Muscle layer of duodenum (tissue), 2 donors: Measurements from ENCODE around the gene IGF2BP3.

Source experiments
- H3K27ac ChIP-seq: one replicate; pipeline ENCODE4 v1.7.0; 2013; ENCODE audit warnings: mild to moderate bottlenecking, low read length
- H3K27me3 ChIP-seq: one replicate; pipeline ENCODE4 v1.7.0; 2013; ENCODE audit warnings: low read depth, mild to moderate bottlenecking, control low read depth, low read length
- H3K36me3 ChIP-seq, 2 donors: one replicate each; pipeline ENCODE4 v1.7.0; 2013; ENCODE audit warnings: low read length in 2 of 2, control low read depth in 1 of 2, mild to moderate bottlenecking in 1 of 2; ENCODE audit not compliant: insufficient read depth in 2 of 2, control insufficient read depth in 1 of 2
- H3K4me1 ChIP-seq, 2 donors: one replicate each; pipeline ENCODE4 v1.7.0; 2013; ENCODE audit warnings: low read length in 2 of 2, mild to moderate bottlenecking in 2 of 2, control low read depth in 1 of 2, moderate library complexity in 1 of 2; ENCODE audit not compliant: insufficient read depth in 2 of 2, control insufficient read depth in 1 of 2
- H3K4me3 ChIP-seq, 2 donors: one replicate each; pipeline ENCODE4 v1.7.0; 2013; ENCODE audit warnings: low read length in 2 of 2, low read depth in 1 of 2, mild to moderate bottlenecking in 1 of 2
- H3K9me3 ChIP-seq, 2 donors: one replicate each; pipeline ENCODE4 v1.7.0; 2013; ENCODE audit warnings: low read length in 2 of 2, control low read depth in 1 of 2, mild to moderate bottlenecking in 1 of 2; ENCODE audit not compliant: control insufficient read depth in 1 of 2
- donor health status: healthy.

IGF2BP3 gene

DNA sequence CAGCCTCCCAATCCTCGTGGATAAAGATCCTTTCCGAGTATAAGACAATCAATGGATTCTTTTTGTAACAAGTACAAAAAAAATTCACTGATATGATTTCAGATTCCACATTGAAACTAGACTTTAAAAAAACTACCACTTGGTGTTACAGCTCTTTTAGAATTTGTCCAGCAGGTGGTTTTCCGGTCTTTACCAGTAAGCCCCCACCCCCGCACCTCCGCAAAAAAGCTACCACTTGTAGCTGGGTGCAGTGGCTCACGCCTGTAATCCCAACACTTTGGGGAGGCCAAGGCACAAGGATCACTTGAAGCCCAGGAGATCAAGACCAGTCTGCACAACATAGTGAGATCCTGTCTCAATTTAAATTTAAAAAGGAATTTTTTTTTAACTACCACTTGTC lies 19.8 kb downstream of the IGF2BP3 start:
- H3K4me1 ChIP-seq = no peaks in the 10 kb centered on the region
- no peaks in the 10 kb centered on the region for H3K9me3 ChIP-seq
- H3K27me3 ChIP-seq = no peaks in the 10 kb centered on the region
- no peak overlapping the region for H3K27ac ChIP-seq
- H3K4me3 ChIP-seq = no peak overlapping the region
- no peaks in the 10 kb centered on the region for H3K36me3 ChIP-seq

DNA sequence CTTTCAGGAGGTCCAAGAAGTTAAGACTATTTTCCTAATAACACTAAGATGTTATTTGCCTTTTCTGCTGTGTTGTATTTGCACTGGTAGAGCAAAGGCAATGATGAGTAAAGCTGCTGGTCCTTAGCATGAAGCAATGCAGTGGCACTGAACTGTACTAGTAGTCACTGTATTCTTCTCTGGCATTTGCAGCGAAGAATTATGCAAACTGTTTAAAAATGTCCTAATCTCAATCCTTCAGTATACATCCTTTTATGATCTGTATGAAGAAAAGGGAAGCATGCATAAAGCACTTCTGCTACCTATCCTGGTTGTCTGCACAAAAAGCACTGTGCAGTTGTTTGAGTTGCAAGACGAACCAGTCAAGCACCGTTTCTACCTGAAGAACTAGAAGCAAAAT lies 20.4 kb downstream of the IGF2BP3 start:
- Histone ChIP-seq H3K4me1 (no peaks in the 10 kb centered on the region), H3K4me3 (no peak overlapping the region), H3K27me3 (no peaks in the 10 kb centered on the region), H3K27ac (no peak overlapping the region), H3K36me3 (no peaks in the 10 kb centered on the region), H3K9me3 (no peaks in the 10 kb centered on the region)

DNA sequence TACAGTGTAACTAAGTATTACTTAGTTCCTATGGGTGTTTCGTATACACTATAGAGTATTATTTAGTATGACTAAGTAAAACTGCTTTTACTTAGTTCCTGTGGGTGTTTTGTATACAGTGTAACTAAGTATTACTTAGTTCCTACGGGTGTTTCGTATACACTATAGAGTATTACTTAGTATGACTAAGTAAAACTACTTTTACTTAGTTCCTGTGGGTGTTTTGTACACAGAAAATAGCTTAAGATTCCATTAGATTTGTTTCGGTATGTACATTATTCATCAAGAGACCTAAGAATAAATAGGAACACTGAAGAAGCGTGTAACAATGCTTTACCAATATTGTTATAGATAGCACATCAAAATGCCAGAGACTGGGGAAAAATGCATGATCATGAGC lies 25.0 kb downstream of the IGF2BP3 start:
- Histone ChIP-seq H3K36me3 (no peaks in the 10 kb centered on the region), H3K4me1 (no peaks in the 10 kb centered on the region), H3K27ac (no peak overlapping the region), H3K4me3 (no peak overlapping the region), H3K27me3 (no peaks in the 10 kb centered on the region), H3K9me3 (no peaks in the 10 kb centered on the region)

DNA sequence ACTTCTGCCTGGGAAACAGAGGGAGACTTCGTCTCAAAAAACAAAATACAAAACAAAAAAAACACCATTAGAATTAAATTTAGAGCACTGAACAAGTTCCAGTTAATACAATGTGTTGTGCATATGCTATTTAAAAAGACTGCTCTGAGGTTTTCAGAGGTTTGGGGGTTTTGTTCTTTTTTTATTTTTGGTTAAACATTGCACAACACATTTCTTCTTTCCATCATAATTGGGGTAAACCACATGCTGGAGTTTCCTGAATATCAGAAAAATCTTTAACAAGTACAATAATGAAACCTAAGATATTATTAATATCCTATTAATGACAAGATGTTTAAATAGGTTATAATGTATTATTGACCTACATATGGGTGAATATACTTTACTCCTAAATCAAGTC lies 26.3 kb downstream of the IGF2BP3 start:
- Histone ChIP-seq H3K27me3 (no peaks in the 10 kb centered on the region), H3K9me3 (no peaks in the 10 kb centered on the region), H3K4me3 (no peak overlapping the region), H3K4me1 (no peaks in the 10 kb centered on the region), H3K36me3 (no peaks in the 10 kb centered on the region), H3K27ac (no peak overlapping the region)

DNA sequence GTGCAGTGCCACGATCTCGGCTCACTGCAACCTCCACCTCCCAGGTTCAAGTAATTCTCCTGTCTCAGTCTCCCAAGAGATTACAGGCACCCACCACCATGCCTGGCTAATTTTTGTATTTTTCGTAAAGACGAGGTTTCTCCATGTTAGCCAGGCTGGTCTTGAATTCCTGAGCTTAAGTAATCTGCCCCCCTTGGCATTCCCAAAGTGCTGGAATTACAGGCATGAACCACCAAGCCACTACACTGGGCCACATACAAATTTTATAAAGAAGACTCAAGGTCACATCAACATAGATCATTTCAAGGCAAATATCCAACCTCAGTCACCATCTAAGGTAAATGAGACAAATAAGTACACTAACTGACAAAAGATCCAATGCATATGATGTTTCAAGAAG lies 32.1 kb downstream of the IGF2BP3 start:
- Histone ChIP-seq H3K4me3 (no peak overlapping the region), H3K9me3 (no peaks in the 10 kb centered on the region), H3K27ac (no peak overlapping the region), H3K36me3 (no peaks in the 10 kb centered on the region), H3K4me1 (no peaks in the 10 kb centered on the region), H3K27me3 (no peaks in the 10 kb centered on the region)

DNA sequence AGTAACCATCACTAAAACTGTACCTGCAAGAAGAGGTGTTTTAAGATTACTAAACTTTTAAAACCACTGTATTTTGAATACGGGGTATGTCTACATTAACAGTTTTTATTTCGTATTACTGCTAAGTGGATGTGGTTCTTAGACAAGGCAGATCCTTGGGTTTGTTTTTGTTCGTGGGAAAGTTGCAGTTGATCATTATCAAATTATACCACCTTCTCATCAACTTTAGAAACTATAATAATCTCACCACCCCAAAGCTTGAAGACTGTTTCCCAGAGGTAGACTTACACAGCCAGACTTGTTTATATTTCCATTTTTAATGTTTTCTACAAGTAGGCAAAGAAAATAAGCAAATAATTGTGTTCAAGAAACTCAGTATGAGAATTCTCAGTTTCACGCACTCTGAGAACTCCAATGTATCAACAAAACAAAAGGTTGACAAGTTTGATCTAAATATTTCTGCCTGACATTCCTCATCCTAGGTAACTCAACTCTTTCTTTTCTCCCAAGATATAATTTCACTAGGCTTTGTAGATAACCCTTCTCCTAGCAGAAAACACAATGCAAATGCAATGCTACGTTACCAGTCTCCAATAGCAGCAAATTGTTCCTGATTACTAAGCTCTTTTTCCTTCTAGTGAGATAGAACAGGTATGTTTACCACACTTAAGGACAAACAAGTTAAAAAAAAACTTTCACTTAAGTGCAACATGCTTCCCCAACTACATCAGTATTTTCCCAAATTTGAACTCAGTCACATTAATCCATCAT lies 36.0 kb downstream of the IGF2BP3 start:
- no peaks in the 10 kb centered on the region for H3K9me3 ChIP-seq
- H3K27ac ChIP-seq = no peak overlapping the region
- no peaks in the 10 kb centered on the region for H3K27me3 ChIP-seq
- H3K36me3 ChIP-seq = no peaks in the 10 kb centered on the region
- no peaks in the 10 kb centered on the region for H3K4me1 ChIP-seq
- H3K4me3 ChIP-seq = no peak overlapping the region

DNA sequence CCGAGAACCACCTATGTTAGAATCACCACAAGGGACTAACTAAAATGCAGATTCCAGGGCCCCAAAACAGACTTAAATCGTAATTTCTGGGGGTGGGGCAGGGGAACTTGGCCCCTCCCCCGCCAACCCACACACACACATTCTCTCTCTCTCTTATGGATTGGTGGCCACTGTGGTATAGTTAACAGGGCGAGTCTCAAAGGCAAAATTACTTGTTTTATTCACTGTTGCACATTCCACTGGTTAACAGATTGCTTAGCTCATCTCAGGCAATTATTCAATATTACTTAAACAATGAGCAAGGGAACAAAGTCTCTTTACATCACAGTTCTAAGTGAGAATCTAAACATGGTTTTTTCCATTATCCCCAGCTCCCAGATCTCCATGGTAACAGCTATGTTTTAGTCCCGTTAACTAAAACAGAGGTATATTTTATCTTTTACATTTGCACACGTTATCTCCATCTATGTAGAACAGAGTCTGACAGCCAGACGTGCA lies 38.5 kb downstream of the IGF2BP3 start:
- H3K27me3 ChIP-seq = no peaks in the 10 kb centered on the region

DNA sequence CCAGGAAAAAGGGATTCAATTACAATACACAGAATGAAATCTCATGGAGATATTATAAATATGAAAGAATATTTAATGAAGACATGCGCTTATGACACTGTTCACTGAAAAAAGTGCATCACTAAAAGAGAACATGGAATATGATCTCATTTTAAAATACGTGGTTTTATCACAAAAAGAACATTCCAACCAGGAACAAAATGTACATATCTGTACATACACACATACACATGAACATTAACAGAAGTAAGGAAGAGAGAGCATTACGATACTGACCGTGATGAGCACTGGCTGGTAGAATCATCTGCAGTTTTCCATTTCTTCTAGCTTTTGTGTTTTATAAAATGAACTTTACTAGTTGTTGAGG lies 39.4 kb downstream of the IGF2BP3 start:
- no peaks in the 10 kb centered on the region for H3K27me3 ChIP-seq
- no peaks in the 10 kb centered on the region for H3K36me3 ChIP-seq
- no peaks in the 10 kb centered on the region for H3K4me1 ChIP-seq
- no peaks in the 10 kb centered on the region for H3K9me3 ChIP-seq
- H3K27ac ChIP-seq = no peak overlapping the region
- no peak overlapping the region for H3K4me3 ChIP-seq

More for the DNA sequence above, 38.5 kb downstream of the IGF2BP3 start:
- Histone ChIP-seq H3K36me3 (no peaks in the 10 kb centered on the region), H3K4me3 (no peak overlapping the region), H3K27ac (no peak overlapping the region), H3K4me1 (no peaks in the 10 kb centered on the region), H3K9me3 (no peaks in the 10 kb centered on the region)

DNA sequence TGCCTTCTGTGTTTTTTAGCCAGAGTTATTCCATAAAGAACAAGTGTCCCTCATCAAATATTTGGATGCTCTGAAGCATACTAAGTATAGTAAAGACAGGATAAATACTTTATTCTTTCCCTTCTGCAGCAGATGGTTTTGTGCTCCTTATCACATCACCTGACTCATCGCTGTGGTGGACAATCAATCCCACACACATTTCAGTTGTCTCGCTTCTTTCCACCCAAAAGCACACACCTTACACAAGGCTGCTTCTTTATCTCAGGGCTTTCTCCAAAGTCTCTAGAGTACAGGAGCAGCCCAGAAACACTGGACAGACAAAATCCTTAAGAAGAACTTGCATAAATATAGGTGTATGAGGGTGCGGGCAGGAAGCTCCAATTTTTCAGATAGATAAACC lies 43.4 kb downstream of the IGF2BP3 start:
- H3K27ac ChIP-seq = no peak overlapping the region
- no peaks in the 10 kb centered on the region for H3K4me1 ChIP-seq
- H3K4me3 ChIP-seq = no peak overlapping the region
- H3K9me3 ChIP-seq = no peaks in the 10 kb centered on the region
- H3K27me3 ChIP-seq = no peaks in the 10 kb centered on the region
- no peaks in the 10 kb centered on the region for H3K36me3 ChIP-seq

DNA sequence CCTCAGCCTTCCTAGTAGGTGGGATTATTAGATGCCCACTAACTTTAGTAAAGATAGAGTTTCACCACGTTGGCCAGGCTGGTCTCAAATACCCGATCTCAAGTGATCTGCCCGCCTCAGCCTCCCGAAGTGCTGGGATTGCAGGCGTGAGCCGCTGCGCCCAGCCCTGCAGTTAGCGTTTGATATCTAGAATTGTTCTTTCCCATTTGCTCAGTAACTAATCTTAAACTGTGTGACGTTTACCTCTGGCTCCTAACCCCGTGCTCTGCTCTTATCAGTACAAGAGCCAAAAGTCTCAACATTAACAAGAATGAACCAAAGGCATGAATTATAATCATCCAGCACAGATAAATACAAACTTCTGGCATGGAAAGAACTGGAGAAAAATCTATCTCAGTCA lies 47.4 kb downstream of the IGF2BP3 start:
- Histone ChIP-seq H3K4me1 (no peaks in the 10 kb centered on the region), H3K27ac (no peak overlapping the region), H3K36me3 (no peaks in the 10 kb centered on the region), H3K4me3 (no peak overlapping the region), H3K9me3 (no peaks in the 10 kb centered on the region), H3K27me3 (no peaks in the 10 kb centered on the region)

DNA sequence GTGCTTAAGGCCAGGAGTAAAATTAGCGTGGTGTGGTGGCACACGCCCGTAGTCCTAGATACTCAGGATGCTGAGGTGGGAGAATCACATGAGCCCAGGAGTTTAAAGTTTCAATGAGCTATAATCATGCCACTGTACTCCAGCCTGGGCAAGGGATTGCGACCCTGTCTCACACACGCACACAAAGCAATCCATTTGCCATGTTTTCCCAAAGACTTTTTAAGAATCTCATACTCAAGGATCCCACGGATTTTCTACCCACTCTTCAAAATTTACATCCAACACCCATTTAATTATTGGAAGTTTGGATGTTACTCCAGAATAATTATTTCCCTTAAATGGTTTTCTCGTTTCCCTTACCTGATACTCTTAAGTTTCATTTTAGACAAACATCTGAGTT lies 47.9 kb downstream of the IGF2BP3 start:
- no peaks in the 10 kb centered on the region for H3K27me3 ChIP-seq
- H3K27ac ChIP-seq = no peak overlapping the region
- H3K4me3 ChIP-seq = no peak overlapping the region
- no peaks in the 10 kb centered on the region for H3K36me3 ChIP-seq
- H3K4me1 ChIP-seq = no peaks in the 10 kb centered on the region
- no peaks in the 10 kb centered on the region for H3K9me3 ChIP-seq

DNA sequence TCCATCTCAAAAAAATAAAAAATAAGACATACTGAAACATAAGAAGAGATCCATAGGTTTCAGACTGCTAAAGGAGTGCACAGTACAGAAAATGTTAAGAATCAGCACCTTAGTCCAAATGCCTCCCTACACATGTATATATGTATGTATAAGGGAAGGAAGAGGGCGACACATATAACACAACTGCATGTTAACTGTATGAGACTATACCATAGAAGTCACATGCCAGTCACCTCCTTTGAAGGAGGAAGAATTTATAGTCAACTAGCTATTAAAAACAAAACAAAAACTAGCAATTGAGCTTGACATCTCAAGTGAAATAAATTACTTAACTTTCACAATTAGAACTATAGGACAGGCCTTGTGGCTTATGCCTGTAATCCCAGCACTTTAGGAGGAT lies 50.4 kb downstream of the IGF2BP3 start:
- Histone ChIP-seq H3K36me3 (no peaks in the 10 kb centered on the region), H3K4me1 (no peaks in the 10 kb centered on the region)

More for the DNA sequence above, 50.4 kb downstream of the IGF2BP3 start:
- Histone ChIP-seq H3K27me3 (no peaks in the 10 kb centered on the region), H3K9me3 (no peaks in the 10 kb centered on the region), H3K27ac (no peak overlapping the region), H3K4me3 (no peak overlapping the region)
